HFFc6 (cell line): ENCODE measurements around the gene TPSG1. TPM values are rescaled to one million over a fixed set of nuclear protein-coding genes. Genes with fewer than 3 reads are reported as not detected.

Experiments
- DNase-seq: peaks from one replicate; pipeline ENCODE4 v3.0.0-alpha.2; 2018
- H3K27ac Mint-ChIP-seq: 2 replicates; pipeline ENCODE4 v1.8.0; 2020; ENCODE audit warnings: mild to moderate bottlenecking, mixed read lengths
- H3K27me3 Mint-ChIP-seq: 2 replicates; pipeline ENCODE4 v1.8.0; 2021; ENCODE audit warnings: mild to moderate bottlenecking, moderate library complexity, mixed read lengths; ENCODE audit not compliant: insufficient read depth
- H3K36me3 Mint-ChIP-seq: 2 replicates; pipeline ENCODE4 v1.8.0; 2021; ENCODE audit warnings: low read depth, mixed read lengths
- H3K4me1 Mint-ChIP-seq: 2 replicates; pipeline ENCODE4 v1.8.0; 2020; ENCODE audit warnings: low read depth, mixed read lengths
- H3K4me3 Mint-ChIP-seq: 2 replicates; pipeline ENCODE4 v1.8.0; 2020; ENCODE audit warnings: mild to moderate bottlenecking, moderate library complexity, mixed read lengths
- H3K9me3 Mint-ChIP-seq: 2 replicates; pipeline ENCODE4 v1.8.0; 2020; ENCODE audit warnings: mild to moderate bottlenecking, mixed read lengths
- CTCF ChIP-seq: fragments of 200-600 bp; sonication (generic); IDR thresholded peaks from 2 replicates; pipeline ENCODE4 v1.5.0; 2021; ENCODE audit warnings: antibody characterized with exemption, mild to moderate bottlenecking
- total RNA-seq, 6 experiments: library from RNA; stranded (reverse); fragmentation: NEBNext Ultra II Directional; extraction: Animal tissue kit (Norgen Biotek cat#: 25700); gene quantifications; 2 replicates in 1 of 6; 3 replicates in 5 of 6; pipeline ENCODE4 v1.2.3, GENCODE V29; 2021

TPSG1 gene
- total RNA-seq, 6 experiments from 2014 or later: 0.23 TPM; not detected in 5

- H3K27ac Mint-ChIP-seq: no peak overlapping the region
Observed at GRCh38 chr16:1175566-1176279, 49.3 kb downstream of the TPSG1 start.

GRCh38 chr16:1174477-1175357 lies 50.4 kb downstream of the TPSG1 start:
- H3K4me1 Mint-ChIP-seq: no peaks in the 10 kb centered on the region; the same call in 1 of the 2 replicates
- peaks cover 4% of the 10 kb centered on the region for H3K27me3 Mint-ChIP-seq
- no peak overlapping the region for H3K4me3 Mint-ChIP-seq
- H3K36me3 Mint-ChIP-seq: no peaks in the 10 kb centered on the region
- H3K27ac Mint-ChIP-seq: no peak overlapping the region
- TF ChIP-seq CTCF: no peak
- peak; percentile 8 for DNase-seq
- H3K9me3 Mint-ChIP-seq: no peaks in the 10 kb centered on the region

More at GRCh38 chr16:1175566-1176279, 49.3 kb downstream of the TPSG1 start:
- no peaks in the 10 kb centered on the region; the same call in 1 of the 2 replicates for H3K4me1 Mint-ChIP-seq
- H3K27me3 Mint-ChIP-seq: peaks cover under 1% of the 10 kb centered on the region
- no peaks in the 10 kb centered on the region for H3K9me3 Mint-ChIP-seq
- H3K36me3 Mint-ChIP-seq: no peaks in the 10 kb centered on the region
- TF ChIP-seq CTCF: no peak
- DNase-seq: no peak
- H3K4me3 Mint-ChIP-seq: no peak overlapping the region

- Mint-ChIP-seq H3K4me1 (no peaks in the 10 kb centered on the region; the same call in 1 of the 2 replicates), H3K27me3 (peaks cover 4% of the 10 kb centered on the region), H3K9me3 (no peaks in the 10 kb centered on the region), H3K36me3 (no peaks in the 10 kb centered on the region), H3K4me3 (no peak overlapping the region), H3K27ac (no peak overlapping the region)
- no peak for TF ChIP-seq CTCF
- no peak for DNase-seq
Observed at GRCh38 chr16:1173788-1174451, 51.1 kb downstream of the TPSG1 start.

- Mint-ChIP-seq H3K27me3 (peaks cover 4% of the 10 kb centered on the region), H3K9me3 (no peaks in the 10 kb centered on the region)
- TF ChIP-seq CTCF: no peak
Observed at GRCh38 chr16:1172651-1173050, 52.4 kb downstream of the TPSG1 start.

GRCh38 chr16:1171854-1172428 lies 53.1 kb downstream of the TPSG1 start:
- no peaks in the 10 kb centered on the region for H3K9me3 Mint-ChIP-seq
- no peak for TF ChIP-seq CTCF
- no peaks in the 10 kb centered on the region; the same call in 1 of the 2 replicates for H3K4me1 Mint-ChIP-seq
- peaks cover 4% of the 10 kb centered on the region for H3K27me3 Mint-ChIP-seq
- no peak overlapping the region for H3K27ac Mint-ChIP-seq
- no peak for DNase-seq
- H3K4me3 Mint-ChIP-seq: no peak overlapping the region
- no peaks in the 10 kb centered on the region for H3K36me3 Mint-ChIP-seq

More at GRCh38 chr16:1172651-1173050, 52.4 kb downstream of the TPSG1 start:
- Mint-ChIP-seq H3K36me3 (no peaks in the 10 kb centered on the region), H3K4me1 (no peaks in the 10 kb centered on the region; the same call in 1 of the 2 replicates), H3K27ac (no peak overlapping the region), H3K4me3 (no peak overlapping the region)
- DNase-seq: no peak
